Omental fat pad (tissue), 4 donors: ENCODE data around the gene SLC38A8. TPM values are rescaled to one million over a fixed set of nuclear protein-coding genes. Genes with fewer than 3 reads are reported as not detected.

Experiments used
- ATAC-seq: fragments of 150-250 bp; one replicate; pipeline ENCODE4 v1.9.1; 2016; ENCODE audit warnings: mild to moderate bottlenecking, moderate library complexity; ENCODE audit not compliant: low FRiP score
- DNase-seq: peaks from one replicate; pipeline ENCODE4 v3.0.0-alpha.2; 2019; ENCODE audit warnings: low spot score
- total RNA-seq, 4 donors: library from RNA; depleted of rRNA; stranded (reverse); fragments of >200 nt; gene quantifications; one replicate each; pipeline ENCODE4 v1.1.0, GENCODE V29; 2016
- TF ChIP-seq, protein P1 (sequence below), 3 donors: fragments of 450-650 bp; IDR thresholded peaks; one replicate each; pipeline ENCODE4 v1.5.1; 2016 to 2017; ENCODE audit warnings: antibody characterized with exemption in 3 of 3, mild to moderate bottlenecking in 3 of 3, moderate library complexity in 2 of 3

SLC38A8 gene
- total RNA-seq, 4 donors from 2014 or later = not detected

DNA sequence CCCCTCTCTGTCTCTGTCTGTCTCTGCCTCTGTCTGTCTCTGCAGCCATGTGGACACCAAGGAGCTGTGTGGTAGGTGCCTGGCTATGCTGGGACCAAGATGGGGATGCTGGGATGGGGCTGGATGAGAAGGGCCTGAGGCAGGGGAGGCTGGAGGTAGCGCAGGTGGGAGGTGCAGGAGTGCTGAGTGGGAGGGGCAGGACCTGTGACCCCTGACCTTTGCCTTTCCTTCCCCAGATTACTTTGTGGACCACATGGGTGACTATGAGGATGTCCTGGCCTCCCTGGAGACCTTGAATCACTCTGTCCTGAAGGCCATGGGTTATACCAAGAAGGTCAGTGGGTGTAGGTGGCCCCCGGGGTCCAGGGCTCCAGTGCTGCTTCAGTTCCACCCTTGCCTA, 61.8 kb downstream of the SLC38A8 start:
- DNase-seq = no peak
- TF ChIP-seq, protein P1, sequence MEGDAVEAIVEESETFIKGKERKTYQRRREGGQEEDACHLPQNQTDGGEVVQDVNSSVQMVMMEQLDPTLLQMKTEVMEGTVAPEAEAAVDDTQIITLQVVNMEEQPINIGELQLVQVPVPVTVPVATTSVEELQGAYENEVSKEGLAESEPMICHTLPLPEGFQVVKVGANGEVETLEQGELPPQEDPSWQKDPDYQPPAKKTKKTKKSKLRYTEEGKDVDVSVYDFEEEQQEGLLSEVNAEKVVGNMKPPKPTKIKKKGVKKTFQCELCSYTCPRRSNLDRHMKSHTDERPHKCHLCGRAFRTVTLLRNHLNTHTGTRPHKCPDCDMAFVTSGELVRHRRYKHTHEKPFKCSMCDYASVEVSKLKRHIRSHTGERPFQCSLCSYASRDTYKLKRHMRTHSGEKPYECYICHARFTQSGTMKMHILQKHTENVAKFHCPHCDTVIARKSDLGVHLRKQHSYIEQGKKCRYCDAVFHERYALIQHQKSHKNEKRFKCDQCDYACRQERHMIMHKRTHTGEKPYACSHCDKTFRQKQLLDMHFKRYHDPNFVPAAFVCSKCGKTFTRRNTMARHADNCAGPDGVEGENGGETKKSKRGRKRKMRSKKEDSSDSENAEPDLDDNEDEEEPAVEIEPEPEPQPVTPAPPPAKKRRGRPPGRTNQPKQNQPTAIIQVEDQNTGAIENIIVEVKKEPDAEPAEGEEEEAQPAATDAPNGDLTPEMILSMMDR (IDR thresholded peaks at IDR 0.05) = no peak

DNA sequence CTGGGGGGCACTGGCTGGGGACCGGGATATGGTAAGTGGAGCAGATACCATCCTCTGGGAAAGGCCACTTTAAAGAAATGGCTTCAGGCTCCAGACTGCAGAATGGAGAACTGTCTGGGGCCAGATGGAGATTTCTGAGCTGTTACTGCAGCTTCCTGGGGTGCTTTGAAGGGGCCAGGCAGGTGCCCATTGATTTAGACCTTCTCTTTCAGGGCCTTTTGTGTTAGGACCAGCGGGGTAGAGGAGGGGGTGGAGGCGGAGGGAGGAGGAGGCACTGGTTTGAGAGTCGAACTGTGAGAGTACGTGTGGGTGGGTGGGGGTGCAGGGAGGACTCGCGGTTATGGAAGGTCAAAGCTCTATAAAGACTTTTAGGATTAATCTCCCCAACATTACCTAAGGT, 63.2 kb downstream of the SLC38A8 start:
- ATAC-seq = no peak
- no peak for DNase-seq
- TF ChIP-seq, protein P1 (IDR thresholded peaks at IDR 0.05) = no peak

More for the DNA sequence above, 61.8 kb downstream of the SLC38A8 start:
- no peak for ATAC-seq

DNA sequence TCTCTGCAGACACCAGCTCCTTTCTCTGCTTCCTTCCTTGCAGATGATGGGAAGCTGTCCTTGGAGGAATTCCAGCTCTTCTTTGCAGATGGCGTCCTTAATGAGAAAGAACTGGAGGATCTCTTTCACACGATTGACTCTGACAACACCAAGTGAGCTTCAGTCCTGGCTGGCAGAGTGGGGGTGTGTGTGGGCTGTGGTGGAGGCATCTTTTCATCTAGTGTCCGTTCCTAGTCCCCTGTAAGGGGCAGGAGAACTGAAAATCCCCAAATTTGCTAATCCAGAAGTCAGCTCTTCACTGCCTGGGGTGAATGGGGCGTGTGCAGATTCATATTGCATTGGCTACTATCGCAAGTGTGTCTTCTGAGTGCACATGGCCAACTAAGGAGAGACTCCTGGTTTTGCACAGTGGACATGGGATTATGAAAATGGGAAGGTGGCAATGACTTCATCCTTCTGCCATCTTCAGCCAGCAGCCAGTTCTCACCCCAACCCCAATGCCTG, 64.1 kb downstream of the SLC38A8 start:
- TF ChIP-seq, protein P1 (IDR thresholded peaks at IDR 0.05) = no peak
- DNase-seq (no peak), ATAC-seq (no peak)

DNA sequence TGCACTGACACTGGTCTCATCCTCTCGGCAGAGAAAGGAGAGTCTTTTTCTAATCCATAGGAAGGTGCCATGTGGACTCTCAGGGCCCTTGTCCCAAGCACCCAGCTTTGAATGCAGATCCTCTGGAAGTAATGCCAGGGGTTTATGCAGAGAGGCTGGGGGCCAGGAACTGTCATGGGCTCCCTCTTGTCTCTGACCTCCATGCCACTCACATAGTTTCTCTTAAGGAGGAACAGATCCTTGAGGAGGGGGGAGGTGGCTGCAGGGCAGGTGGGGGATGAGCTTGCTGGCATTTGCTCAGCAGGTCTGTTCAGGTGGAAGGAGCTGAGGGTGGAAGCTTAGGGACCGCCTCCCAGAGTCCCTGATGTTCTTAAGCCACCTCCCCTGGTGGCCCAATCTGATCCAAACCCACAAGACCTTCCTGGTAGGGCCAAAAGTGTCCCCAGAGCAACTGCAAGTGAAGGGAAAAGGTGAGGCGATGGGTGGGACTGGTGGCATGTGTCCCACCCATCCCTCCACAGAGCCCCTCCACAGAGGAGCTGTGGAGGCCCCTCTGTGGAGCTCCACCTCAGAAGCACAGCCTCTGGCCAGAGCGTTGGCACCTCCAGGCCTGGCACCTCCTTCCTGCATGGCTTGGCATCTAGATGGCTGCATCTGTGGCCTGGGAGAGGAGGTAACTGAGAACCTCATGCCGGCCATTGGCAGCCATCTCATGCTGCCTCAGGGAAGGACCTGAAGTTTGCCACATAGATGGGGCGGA, 65.4 kb downstream of the SLC38A8 start:
- TF ChIP-seq, protein P1 (IDR thresholded peaks at IDR 0.05) = no peak
- ATAC-seq = no peak
- DNase-seq = no peak

DNA sequence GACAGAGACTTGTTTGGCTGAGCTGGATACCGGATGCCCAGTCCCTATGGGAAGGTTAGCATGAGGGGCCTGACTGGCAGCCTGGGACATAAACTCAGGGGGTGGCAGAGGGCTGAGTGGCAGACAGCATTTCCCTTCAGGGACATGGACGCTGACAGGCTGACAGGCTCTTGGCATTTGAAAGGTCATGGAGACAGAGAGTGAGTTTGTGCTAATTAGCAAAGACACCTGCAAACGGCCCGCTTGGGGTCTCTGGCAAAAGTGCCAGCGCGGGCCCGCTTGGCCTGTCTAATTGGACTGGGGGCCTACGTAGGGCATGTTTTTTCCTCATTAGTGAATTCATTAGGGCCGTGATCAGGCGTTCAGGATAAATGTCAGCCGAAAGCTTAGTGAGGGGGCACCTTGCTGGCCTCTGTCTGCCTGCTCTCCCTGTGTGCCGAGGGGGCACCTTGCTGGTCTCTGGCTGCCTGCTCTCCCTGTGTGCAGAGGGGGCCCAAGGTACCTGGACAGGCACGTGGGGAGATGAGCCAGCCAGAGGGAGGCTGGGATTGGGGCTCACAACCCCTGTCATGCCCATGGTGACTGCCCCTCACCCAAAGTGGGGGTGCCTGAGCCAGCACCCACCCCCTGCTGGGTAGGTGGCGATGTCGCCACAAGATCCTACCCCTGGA, 66.9 kb downstream of the SLC38A8 start:
- no peak for ATAC-seq
- no peak for DNase-seq
- TF ChIP-seq, protein P1 (IDR thresholded peaks at IDR 0.05) = no peak

DNA sequence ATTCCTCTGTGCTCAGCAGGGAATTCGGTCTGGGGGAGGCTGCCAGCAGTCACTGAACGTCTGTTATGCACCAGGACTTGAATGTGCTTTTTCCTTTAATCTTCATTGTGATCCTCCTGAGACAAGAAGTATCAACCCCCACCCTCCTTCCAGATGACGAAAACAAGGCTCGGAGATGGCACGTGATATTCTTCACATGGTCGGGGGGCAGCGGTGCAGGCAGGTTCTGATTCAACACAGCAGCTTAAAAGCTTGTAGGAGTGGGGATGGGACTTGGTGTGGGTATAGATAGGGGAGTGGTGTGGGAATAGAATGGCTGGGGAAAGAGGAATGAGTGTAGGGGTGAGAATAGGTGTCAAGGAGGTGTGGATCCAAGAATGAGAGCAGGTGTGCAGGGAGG, 68.1 kb downstream of the SLC38A8 start:
- TF ChIP-seq, protein P1 (IDR thresholded peaks at IDR 0.05) = no peak
- DNase-seq (no peak), ATAC-seq (no peak)
